ENCODE data around the gene XPO1.

DNA sequence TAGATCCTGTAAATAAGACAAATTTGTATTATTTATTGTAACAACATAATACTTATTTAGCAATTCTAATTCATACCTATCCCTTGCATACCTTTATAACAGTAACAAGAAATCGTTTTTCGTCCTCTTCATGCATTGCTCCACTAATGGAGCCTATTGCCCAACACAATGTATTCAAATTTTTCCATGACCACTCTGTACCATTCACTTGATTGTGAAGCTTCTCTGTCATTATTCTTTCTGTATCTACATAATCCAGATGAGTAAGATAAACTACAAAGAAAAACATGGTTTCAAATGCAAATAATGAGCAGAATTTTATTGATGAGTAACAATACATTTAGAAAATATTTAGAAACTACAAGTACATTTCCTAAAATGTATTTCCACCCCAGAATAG lies 45.7 kb downstream of the XPO1 start:
- TF ChIP-seq, protein P1, sequence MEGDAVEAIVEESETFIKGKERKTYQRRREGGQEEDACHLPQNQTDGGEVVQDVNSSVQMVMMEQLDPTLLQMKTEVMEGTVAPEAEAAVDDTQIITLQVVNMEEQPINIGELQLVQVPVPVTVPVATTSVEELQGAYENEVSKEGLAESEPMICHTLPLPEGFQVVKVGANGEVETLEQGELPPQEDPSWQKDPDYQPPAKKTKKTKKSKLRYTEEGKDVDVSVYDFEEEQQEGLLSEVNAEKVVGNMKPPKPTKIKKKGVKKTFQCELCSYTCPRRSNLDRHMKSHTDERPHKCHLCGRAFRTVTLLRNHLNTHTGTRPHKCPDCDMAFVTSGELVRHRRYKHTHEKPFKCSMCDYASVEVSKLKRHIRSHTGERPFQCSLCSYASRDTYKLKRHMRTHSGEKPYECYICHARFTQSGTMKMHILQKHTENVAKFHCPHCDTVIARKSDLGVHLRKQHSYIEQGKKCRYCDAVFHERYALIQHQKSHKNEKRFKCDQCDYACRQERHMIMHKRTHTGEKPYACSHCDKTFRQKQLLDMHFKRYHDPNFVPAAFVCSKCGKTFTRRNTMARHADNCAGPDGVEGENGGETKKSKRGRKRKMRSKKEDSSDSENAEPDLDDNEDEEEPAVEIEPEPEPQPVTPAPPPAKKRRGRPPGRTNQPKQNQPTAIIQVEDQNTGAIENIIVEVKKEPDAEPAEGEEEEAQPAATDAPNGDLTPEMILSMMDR (IDR thresholded peaks at IDR 0.05): no peak
- no peak for TF ChIP-seq REST (IDR thresholded peaks at IDR 0.05; ENCODE audit: insufficient read depth in 1 of 2, low read depth in 2 of 2, low read length in 1 of 2)
